GM12878 (cell line): ENCODE measurements around the gene APBA3. TPM values are rescaled to one million over a fixed set of nuclear protein-coding genes. Genes with fewer than 3 reads are reported as not detected.

Experiments used
- ATAC-seq: fragments of 200-7000 bp; cut with Tn5 transposase; 3 replicates; pipeline ENCODE4 v1.9.1; 2020; ENCODE audit warnings: mild to moderate bottlenecking, moderate library complexity
- BruUV-seq: library from RNA; stranded (reverse); fragments of 400-500 nt; replicated peaks from 2 replicates; lab custom pipeline; 2021; lab: Mats Ljungman, UMichigan
- CTCF ChIA-PET: fragments of 300-600 bp; sonication (Branson Sonifier 250); formaldehyde crosslinking; extraction: SDS; loops from one replicate; lab custom pipeline; 2021; ENCODE audit warnings: inconsistent platforms; lab: Yijun Ruan, JAX
- POLR2A ChIA-PET: fragments of 350-600 bp; formaldehyde crosslinking; extraction: SDS; loops from one replicate; lab custom pipeline; 2021; ENCODE audit warnings: inconsistent platforms; lab: Charles Lee
- RAD21 ChIA-PET: fragments of 300-600 bp; sonication (Branson Sonifier 250); formaldehyde crosslinking; loops from one replicate; lab custom pipeline; 2023; ENCODE audit warnings: antibody characterized with exemption; ENCODE audit not compliant: unreplicated experiment; lab: Charles Lee
- SMC1A ChIA-PET: fragments of 300-600 bp; sonication (Branson Sonifier 250); formaldehyde crosslinking; loops from one replicate; lab custom pipeline; 2023; ENCODE audit not compliant: unreplicated experiment, uncharacterized antibody; lab: Charles Lee
- DNase-seq: peaks from one replicate; pipeline ENCODE4 v3.0.0-alpha.2; 2011; ENCODE audit warnings: low read depth, low spot score
- FAIRE-seq: peaks from 3 replicates; lab custom pipeline; 2011; peaks lifted over from hg19 to GRCh38; lab: Jason Lieb, UNC
- H2AFZ ChIP-seq: 2 replicates; pipeline ENCODE4 v1.6.0; 2011; ENCODE audit warnings: low read depth, low read length, control low read depth; ENCODE audit not compliant: control insufficient read depth
- H3K27ac ChIP-seq: 2 replicates; pipeline ENCODE4 v1.5.1; 2011; ENCODE audit warnings: control low read depth; ENCODE audit not compliant: control insufficient read depth, insufficient read depth
- H3K27me3 ChIP-seq, 2 experiments: replicated peaks in 1 of 2; 2 replicates each; pipeline versions ENCODE4 v1.6.0 to v1.6.1; 2011; ENCODE audit warnings: low read length in 1 of 2; ENCODE audit not compliant: control insufficient read depth in 2 of 2, insufficient read depth in 2 of 2
- H3K36me3 ChIP-seq, 2 experiments: 2 replicates each; pipeline ENCODE4 v1.5.1; 2011; ENCODE audit warnings: low read length in 1 of 2; ENCODE audit not compliant: control insufficient read depth in 2 of 2, insufficient read depth in 2 of 2
- H3K4me1 ChIP-seq: 2 replicates; pipeline ENCODE4 v1.6.1; 2011; ENCODE audit warnings: mild to moderate bottlenecking, low read length, moderate library complexity, mixed read lengths; ENCODE audit not compliant: control insufficient read depth, insufficient read depth
- H3K4me2 ChIP-seq: 2 replicates; pipeline ENCODE4 v1.6.0; 2011; ENCODE audit warnings: control low read depth; ENCODE audit not compliant: control insufficient read depth, insufficient read depth
- H3K4me3 ChIP-seq: fragments of 200-600 bp; sonication (generic); 2 replicates; pipeline ENCODE4 v1.5.1; 2016
- H3K79me2 ChIP-seq: 2 replicates; pipeline ENCODE4 v1.6.0; 2011; ENCODE audit warnings: low read length; ENCODE audit not compliant: control insufficient read depth, insufficient read depth
- H3K9ac ChIP-seq: 2 replicates; pipeline ENCODE4 v1.8.0; 2011; ENCODE audit warnings: low read length, control low read depth, mixed read lengths; ENCODE audit not compliant: control insufficient read depth, insufficient read depth
- H3K9me3 ChIP-seq: replicated peaks from 3 replicates; pipeline ENCODE4 v1.5.1; 2011; ENCODE audit warnings: mild to moderate bottlenecking, low read length; ENCODE audit not compliant: control insufficient read depth, insufficient read depth
- H4K20me1 ChIP-seq: 2 replicates; pipeline ENCODE4 v1.6.0; 2011; ENCODE audit not compliant: control insufficient read depth, insufficient read depth
- BMI1 ChIP-seq: fragments of 450-650 bp; IDR thresholded peaks from 2 replicates; pipeline ENCODE4 v1.6.1; 2016; ENCODE audit warnings: mild to moderate bottlenecking, moderate library complexity, borderline replicate concordance
- CHD1 ChIP-seq: IDR thresholded peaks from 2 replicates; pipeline ENCODE4 v1.6.1; 2012; ENCODE audit warnings: low read depth, low read length, improper control_type of control experiment
- E4F1 ChIP-seq: fragments of 450-650 bp; IDR thresholded peaks from 2 replicates; pipeline ENCODE4 v1.6.1; 2018; ENCODE audit warnings: borderline replicate concordance, mild to moderate bottlenecking; ENCODE audit not compliant: partially characterized antibody
- ELK1 ChIP-seq: IDR thresholded peaks from 2 replicates; pipeline ENCODE4 v1.6.1; 2012; ENCODE audit warnings: low read depth, low read length, improper control_type of control experiment
- ESRRA ChIP-seq: IDR thresholded peaks from 2 replicates; pipeline ENCODE4 v1.6.1; 2012; ENCODE audit warnings: mild to moderate bottlenecking, low read length, improper control_type of control experiment
- FOS ChIP-seq: IDR thresholded peaks from 3 replicates; pipeline ENCODE4 v1.6.1; 2011; ENCODE audit warnings: borderline replicate concordance; ENCODE audit not compliant: insufficient read length; ENCODE audit errors: extremely low read depth
- IKZF2 ChIP-seq, 2 experiments: fragments of 450-650 bp; IDR thresholded peaks; 2 replicates each; pipeline ENCODE4 v1.6.1; 2017; ENCODE audit warnings: mild to moderate bottlenecking in 2 of 2, moderate library complexity in 2 of 2
- JUNB ChIP-seq: IDR thresholded peaks from 2 replicates; pipeline ENCODE4 v1.6.1; 2016; ENCODE audit warnings: antibody characterized with exemption, mild to moderate bottlenecking
- MLLT1 ChIP-seq: fragments of 450-650 bp; IDR thresholded peaks from 2 replicates; pipeline ENCODE4 v1.6.1; 2016; ENCODE audit warnings: mild to moderate bottlenecking
- NFYB ChIP-seq: IDR thresholded peaks from 2 replicates; pipeline ENCODE4 v1.6.1; 2011; ENCODE audit warnings: low read depth, mild to moderate bottlenecking, low read length, improper control_type of control experiment, moderate library complexity; ENCODE audit not compliant: insufficient read depth
- PAX8 ChIP-seq: fragments of 450-650 bp; IDR thresholded peaks from 2 replicates; pipeline ENCODE4 v1.6.1; 2017; ENCODE audit warnings: mild to moderate bottlenecking, moderate library complexity
- RELB ChIP-seq: fragments of 450-650 bp; IDR thresholded peaks from 2 replicates; pipeline ENCODE4 v1.6.1; 2017; ENCODE audit warnings: low read depth, mild to moderate bottlenecking, moderate library complexity
- SPI1 ChIP-seq: IDR thresholded peaks from 2 replicates; pipeline ENCODE4 v1.6.1; 2011; ENCODE audit warnings: low read depth, mild to moderate bottlenecking, low read length, moderate library complexity, borderline replicate concordance; ENCODE audit not compliant: insufficient read depth
- ZBTB4 ChIP-seq: fragments of 450-650 bp; formaldehyde crosslinking; IDR thresholded peaks from 2 replicates; pipeline ENCODE4 v1.4.0; 2022; ENCODE audit warnings: mild to moderate bottlenecking, moderate library complexity
- WGBS: methylation state at CpG from one replicate; pipeline ENCODE4 v1.1.6; 2016; ENCODE audit warnings: low lambda C conversion rate; ENCODE audit not compliant: insufficient replicate concordance, insufficient coverage; ENCODE audit errors: missing lambda C conversion rate; 5-methylcytosine and 5-hydroxymethylcytosine counted together
- in situ Hi-C: fragments of 300-500 bp; cut with MboI; formaldehyde crosslinking; loops from 9 replicates; pipeline ENCODE4 v1.14.3; 2018; ENCODE audit warnings: mixed read lengths
- intact Hi-C: fragments of 100-400 bp; cut with micrococcal nuclease; formaldehyde crosslinking; loops from one replicate; pipeline ENCODE4 v1.14.2; 2022; ENCODE audit not compliant: unreplicated experiment
- polyA plus RNA-seq, 11 experiments: library from polyadenylated mRNA; depleted of rRNA in 4 of 11; unstranded in 6 of 11; stranded (reverse) in 5 of 11; fragments of >200 nt; fragmentation: Nextera tagmentation in 4 of 11; fragmentation: Illumina TruSeq in 1 of 11; extraction: Ambion mirVana in 4 of 11; extraction: Trizol in 1 of 11; gene quantifications; 1 replicate in 1 of 11; 2 replicates in 10 of 11; pipeline versions ENCODE4 v1.2.1 to v1.2.3, GENCODE V29; 2011 to 2016; ENCODE audit warnings: inconsistent platforms in 2 of 11, missing spikeins in 2 of 11, low read depth in 1 of 11
- total RNA-seq, 4 experiments: library from RNA; depleted of rRNA in 3 of 4; stranded (reverse); fragments of >200 nt in 3 of 4; fragmentation: Illumina TruSeq in 1 of 4; extraction: Trizol in 1 of 4; gene quantifications; 2 replicates each; pipeline versions ENCODE4 v1.2.1 to v1.2.3, GENCODE V29; 2013 to 2021

APBA3 gene
- total and polyA plus RNA-seq, 10 of the 15 experiments (the other 5 are each of a cell fraction or from before 2014, with no cell fraction given) = 0.31 to 36.4 (median 18.3) TPM

- no peaks in the 10 kb centered on the region; a peak in 1 of 4 replicates for H3K27me3 ChIP-seq
- ChIA-PET CTCF (no interaction called here), RAD21 (no interaction called here), POLR2A (no interaction called here), SMC1A (no interaction called here)
- H3K4me2 ChIP-seq = no peak overlapping the region
- ATAC-seq (no peak), FAIRE-seq (no peak), DNase-seq (no peak)
- WGBS = 53% methylated on average over 1 of the region's 1 CpG
- H3K9me3 ChIP-seq = no peaks in the 10 kb centered on the region; the same call in 2 of the 3 replicates
- H3K27ac ChIP-seq = no peak overlapping the region
- in situ Hi-C loops (no loop called here), intact Hi-C loops (no loop called here)
- no peak for TF ChIP-seq JUNB
- no peak for TF ChIP-seq MLLT1
- no peak for TF ChIP-seq NFYB
- TF ChIP-seq E4F1 = no peak
- TF ChIP-seq ZBTB4 = no peak
- TF ChIP-seq SPI1 = no peak
- TF ChIP-seq ELK1 = no peak
- TF ChIP-seq BMI1 = no peak
- TF ChIP-seq PAX8 = no peak
- TF ChIP-seq ESRRA = no peak
- TF ChIP-seq IKZF2 (IDR thresholded peaks at IDR 0.05) = no peak
- TF ChIP-seq CHD1 = no peak
- TF ChIP-seq FOS = no peak
- no peak for TF ChIP-seq RELB
- H3K9ac ChIP-seq = no peak overlapping the region
- no peaks in the 10 kb centered on the region for H3K4me1 ChIP-seq
- no peaks in the 10 kb centered on the region for H4K20me1 ChIP-seq
- H3K36me3 ChIP-seq = no peaks in the 10 kb centered on the region; a peak in 1 of 4 replicates
- no peak overlapping the region for H2AFZ ChIP-seq
- H3K79me2 ChIP-seq = no peaks in the 10 kb centered on the region
- BruUV-seq = no TSS peak
- H3K4me3 ChIP-seq = no peak overlapping the region
These were observed 20.8 kb upstream of the APBA3 start for GRCh38 chr19:3782330-3782729.
